HT1080 (cell line): ENCODE data around the gene CPSF2. TPM values are rescaled to one million over a fixed set of nuclear protein-coding genes. Genes with fewer than 3 reads are reported as not detected.
A peak's percentile ranks its signal among the peaks of the same experiment; 100 is the strongest.

Experiments used
- DNase-seq: peaks from one replicate; pipeline ENCODE4 v3.0.0-alpha.2; 2015; ENCODE audit warnings: low read depth
- polyA plus RNA-seq, 2 experiments: library from polyadenylated mRNA; depleted of rRNA; stranded (reverse); fragments of >200 nt; gene quantifications; 2 replicates each; pipeline ENCODE4 v1.2.3, GENCODE V29; 2015
- total RNA-seq: library from RNA; depleted of rRNA; stranded (reverse); fragments of >200 nt; shearing (Covaris generic); gene quantifications from 2 replicates; pipeline ENCODE4 v1.2.3, GENCODE V29; 2014; rRNA removed

CPSF2 gene
- 57.3 and 68.9 TPM in 2 replicates for total RNA-seq
- polyA plus RNA-seq (2015; cell fraction: cytosol; rRNA removed) = 33.2 and 40.5 TPM in 2 replicates
- polyA plus RNA-seq (2015; cell fraction: nucleus; rRNA removed) = 62.1 and 86.0 TPM in 2 replicates

DNA sequence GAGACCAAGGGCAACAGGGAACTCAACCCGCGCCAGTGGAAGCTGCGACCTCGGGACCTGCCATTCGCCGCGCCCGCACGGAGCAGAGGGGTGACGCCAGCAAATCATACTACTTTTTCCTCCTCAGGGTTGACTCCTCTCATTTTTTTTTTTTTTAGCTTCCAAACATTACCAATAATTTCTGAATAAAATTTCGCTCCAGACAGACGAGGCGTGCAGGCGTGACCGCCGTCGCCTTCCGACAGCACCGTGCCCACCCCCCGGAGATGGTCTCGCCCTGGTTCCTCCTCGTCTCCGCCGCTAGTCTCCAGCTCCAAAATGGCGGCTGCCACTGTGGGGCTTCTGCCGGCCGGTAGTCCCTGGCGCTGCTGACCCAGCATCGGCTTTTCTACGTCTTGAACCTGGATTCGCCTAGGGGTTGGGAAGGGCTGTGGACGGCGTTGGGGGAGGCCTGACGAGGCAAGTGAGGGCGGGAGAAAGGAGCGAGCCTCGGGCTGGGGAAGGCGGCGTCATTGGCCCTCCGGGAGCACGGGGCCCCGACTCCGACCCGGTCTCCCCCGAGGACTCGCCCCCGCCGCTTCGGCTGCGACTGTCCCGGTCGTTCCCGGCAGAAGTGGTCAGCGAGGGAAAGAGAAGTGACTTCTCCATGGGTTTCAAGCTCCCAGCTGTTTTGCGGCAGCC is at the start of gene CPSF2, which contains the start of gene NDUFB1:
Gene CPSF2, plus strand, starts transcription at position 300 of the 681 bp plus-strand sequence. CDS start 9,016 bp downstream, outside the sequence.
Gene NDUFB1, minus strand, starts transcription at position 37 of the 681 bp plus-strand sequence. CDS start 4,069 bp downstream, outside the sequence.
- peak; percentile 75 for DNase-seq

DNA sequence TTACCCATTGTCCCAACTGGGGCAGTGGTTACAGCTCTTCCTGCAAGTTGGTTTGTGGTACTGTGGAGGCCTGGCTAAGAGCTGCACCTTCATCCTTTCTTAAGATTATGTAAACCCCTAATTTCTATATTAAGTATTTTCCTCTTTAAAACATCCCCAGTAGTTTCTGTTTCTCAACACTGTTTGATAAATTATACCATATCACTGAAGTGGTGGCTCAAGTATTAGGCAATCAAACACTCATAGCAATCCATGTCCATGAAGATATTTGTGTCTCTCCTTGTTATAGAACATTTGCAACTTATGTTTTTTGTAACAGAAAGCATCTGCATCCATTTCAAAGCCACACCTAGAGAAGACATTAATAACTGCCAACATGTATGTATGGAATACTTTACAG is 47.2 kb upstream of the CPSF2 start:
- no peak for DNase-seq

- DNase-seq = no peak
Observed at GRCh38 chr14:92088494-92088893, 33.3 kb upstream of the CPSF2 start.

DNA sequence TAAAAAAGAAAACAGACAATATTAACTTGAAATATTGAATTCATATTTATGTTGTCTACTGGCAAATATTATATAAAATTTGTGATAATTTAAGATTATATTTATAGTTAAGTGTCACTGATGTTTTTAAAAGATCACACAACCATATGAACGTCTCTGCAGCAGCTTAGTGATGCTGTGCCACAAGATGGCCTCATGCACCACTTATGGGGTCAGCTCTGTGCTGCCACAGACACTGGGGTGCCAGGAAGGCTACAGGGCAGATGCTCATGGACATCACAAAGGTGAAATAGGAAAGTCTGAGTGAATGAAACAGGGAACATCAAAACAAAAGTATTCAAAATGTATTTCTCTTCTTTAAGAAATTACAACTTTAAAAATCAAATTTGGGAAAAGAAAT is 28.4 kb upstream of the CPSF2 start:
- DNase-seq = no peak

DNA sequence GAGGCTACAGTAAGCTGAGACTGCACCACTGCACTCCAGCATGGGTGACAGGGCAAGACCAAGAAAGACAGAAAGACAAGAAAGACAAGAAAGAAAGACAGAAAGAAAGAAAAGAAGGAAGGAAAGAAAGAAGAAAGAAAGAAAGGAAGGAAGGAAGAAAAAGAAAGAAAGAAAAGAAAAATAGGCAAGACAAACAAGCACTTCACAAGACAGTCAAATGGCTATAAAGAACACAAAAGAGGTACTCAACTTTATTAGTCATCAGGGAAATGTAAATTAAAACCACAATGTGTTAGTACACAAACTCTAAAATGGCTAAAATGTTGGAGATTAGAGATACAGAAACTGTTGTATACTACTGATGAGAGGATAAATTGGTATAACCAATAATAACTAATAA is 22.0 kb upstream of the CPSF2 start:
- DNase-seq = no peak

DNA sequence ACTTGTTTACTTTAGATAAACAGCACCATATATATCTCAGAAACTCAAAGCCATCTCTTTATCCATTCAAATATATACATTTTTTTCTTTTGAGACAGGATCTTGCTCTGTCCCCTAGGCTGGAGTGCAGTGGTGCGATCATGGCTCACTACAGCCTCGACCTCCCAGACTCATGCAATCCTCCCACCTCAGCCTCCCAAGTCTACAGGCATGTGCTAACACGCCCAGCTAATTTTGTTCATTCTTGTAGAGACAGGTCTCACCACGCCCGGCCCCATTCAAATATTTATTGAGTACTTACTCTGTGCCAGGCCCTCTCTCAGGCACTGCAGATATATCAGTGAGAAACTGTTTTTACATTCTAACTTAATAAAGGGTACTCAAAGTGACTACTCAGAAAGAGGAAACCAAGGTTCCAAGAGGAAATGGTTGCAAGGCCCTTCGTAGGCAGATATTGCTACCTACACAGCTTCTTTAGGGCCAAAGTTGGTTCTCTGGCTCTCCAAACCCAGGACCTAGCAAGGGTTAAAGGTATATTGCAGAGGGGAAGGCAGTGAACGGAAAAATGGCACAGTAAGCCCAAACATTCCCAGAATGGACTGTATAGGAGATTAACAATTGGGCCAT is 18.3 kb upstream of the CPSF2 start:
- DNase-seq = no peak

- DNase-seq = no peak
Observed at GRCh38 chr14:92105073-92105892, 16.5 kb upstream of the CPSF2 start.

- DNase-seq = peak; percentile 37
Observed at GRCh38 chr14:92105893-92106142, 16.0 kb upstream of the CPSF2 start.

- peak; percentile 90 for DNase-seq
Observed at GRCh38 chr14:92106143-92106926, 15.4 kb upstream of the CPSF2 start, which contains the start of gene ATXN3. Gene ATXN3, minus strand, starts transcription at chr14:92106582. Its CDS starts 30 bp downstream, at chr14:92106552.

DNA sequence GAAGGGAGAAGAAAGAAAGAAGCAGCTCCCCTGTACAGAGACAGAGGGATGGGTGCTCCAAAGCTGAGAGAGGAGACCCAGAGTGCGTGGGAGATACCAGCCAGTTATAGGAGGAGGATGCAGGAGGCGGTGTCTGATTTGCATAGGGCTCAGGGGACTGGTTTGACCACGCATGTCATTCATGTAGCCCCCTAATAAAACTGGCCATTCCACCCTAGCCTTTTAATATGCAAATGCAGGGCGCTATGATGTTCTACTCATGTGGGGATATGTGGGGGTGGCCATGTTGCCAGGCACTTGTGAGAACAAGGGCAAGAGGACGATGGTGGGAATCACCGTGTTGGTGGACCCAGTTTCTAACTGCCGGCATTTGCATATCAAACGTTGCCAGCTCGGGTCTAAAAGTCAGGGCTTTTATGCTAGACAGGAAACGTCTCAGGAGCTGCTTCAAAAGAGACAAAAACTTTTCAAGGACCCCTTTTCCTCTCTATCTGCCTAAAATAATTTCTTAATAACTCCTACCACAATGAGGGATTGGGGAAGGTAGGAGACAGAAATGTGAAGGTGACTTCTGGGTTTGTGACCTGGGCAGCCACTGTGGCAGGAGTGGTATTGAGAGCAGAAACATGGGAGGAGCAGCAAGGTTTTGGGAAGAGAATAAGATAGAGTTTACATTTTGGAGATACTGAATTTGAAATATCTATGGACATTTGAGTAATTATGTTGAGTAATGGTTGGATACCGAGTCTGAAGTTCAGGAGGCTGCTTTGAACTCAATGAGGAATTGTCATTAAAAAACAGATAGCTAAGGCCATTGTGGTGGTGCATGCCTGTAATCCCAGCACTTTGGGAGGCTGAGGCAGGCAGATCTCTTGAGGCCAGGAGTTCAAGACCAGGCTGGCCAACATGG is 13.2 kb upstream of the CPSF2 start:
- DNase-seq = no peak

DNA sequence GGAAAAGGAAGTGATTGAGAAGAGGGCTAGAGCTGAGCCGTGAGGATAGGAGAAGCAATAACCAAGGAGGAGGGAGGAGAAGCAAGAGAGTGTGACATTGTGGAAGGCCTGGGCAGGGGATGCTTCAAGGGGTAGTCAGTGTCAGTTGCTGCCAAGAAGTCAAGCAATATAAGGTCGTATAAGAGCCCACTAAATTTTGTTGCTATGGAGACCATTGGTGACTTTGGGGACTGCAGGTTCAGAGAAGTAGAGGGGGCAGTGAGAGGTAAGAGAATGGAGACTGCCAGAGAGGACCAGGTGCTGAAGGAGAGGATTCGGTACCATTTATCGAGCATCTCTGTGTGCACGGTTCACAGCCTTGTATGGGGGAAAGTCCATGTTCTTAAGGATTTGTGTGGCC is 12.3 kb upstream of the CPSF2 start:
- no peak for DNase-seq

GRCh38 chr14:92121207-92121669 is 531 bp upstream of the CPSF2 start:
- DNase-seq = peak; percentile 27

DNA sequence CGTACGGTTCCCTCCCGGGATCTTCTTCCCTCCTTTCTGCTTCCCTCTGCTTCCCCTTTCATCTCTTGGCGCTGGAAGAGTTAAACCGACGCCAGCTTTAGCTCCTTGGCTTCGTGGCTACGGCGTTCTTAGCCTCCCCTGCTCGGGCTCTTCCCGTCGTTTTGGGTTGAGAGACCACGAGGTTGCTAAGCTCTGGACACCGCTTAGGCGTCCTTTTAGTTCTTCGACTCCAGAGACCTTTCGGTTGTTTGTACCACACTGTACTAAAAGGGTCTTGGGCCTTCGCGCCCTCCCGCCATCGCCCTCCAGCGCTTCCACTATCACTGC is 545 bp downstream of the CPSF2 start:
- peak; percentile 33 for DNase-seq

DNA sequence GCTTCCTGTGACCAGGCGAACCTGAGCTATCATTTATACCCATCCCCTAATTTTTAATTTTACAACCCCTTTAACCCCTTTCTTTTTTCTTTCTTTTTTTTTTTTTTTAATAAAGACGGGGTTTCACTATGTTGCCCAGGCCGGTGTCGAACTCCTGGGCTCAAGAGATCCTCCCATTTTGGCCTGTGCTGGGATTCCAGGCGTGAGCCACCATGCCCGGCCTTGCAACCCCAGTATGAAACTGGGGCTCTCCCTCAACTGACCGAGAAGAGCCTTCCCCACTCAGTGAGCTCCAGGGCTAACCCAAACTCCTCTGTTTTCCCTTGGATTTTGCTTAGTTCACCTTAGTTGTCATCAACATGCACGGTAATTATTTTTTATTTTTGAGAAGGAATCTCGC is 992 bp downstream of the CPSF2 start:
- DNase-seq = no peak

GRCh38 chr14:92134456-92134855 is 12.7 kb downstream of the CPSF2 start:
- no peak for DNase-seq

DNA sequence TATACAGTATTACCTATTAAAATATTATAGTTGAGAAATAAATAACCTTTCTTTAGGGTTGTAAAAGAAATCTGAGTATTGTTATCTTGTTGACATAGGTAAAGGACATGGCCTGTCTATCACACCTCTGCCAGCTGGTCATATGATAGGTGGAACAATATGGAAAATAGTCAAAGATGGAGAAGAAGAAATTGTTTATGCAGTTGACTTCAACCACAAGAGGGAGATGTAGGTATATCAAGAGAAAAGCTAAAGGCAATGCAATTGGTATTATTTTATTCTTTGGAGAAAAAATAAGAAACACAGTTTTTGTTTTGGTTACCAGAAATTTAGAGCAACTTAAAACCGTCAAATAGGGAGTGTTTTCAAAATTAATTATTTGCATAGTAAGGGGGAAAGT is 13.5 kb downstream of the CPSF2 start:
- peak; percentile 23 for DNase-seq

GRCh38 chr14:92143309-92143708 is 21.5 kb downstream of the CPSF2 start:
- DNase-seq = no peak

GRCh38 chr14:92143962-92144361 is 22.2 kb downstream of the CPSF2 start:
- DNase-seq = no peak

DNA sequence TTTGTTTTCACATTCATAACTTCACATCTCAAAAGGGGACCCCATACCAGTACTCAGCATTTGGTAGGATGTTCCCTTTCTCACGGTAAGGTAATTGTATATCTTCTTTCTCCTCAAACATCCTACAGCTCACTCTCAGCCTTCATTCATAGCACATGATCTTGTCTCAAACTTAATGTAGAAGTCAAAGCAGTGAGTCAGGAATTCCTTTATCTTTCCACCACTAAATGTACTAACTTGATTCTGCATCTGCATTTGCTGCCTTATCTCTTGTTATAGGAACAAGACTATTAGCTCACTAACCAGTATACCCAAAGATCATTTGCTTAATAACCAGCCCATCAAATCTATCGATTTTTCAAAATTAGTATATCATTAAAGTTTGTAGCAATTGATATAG is 22.9 kb downstream of the CPSF2 start:
- DNase-seq = no peak

GRCh38 chr14:92153581-92153980 is 31.8 kb downstream of the CPSF2 start:
- no peak for DNase-seq
